ENCODE data around the gene HMCN2.

DNA sequence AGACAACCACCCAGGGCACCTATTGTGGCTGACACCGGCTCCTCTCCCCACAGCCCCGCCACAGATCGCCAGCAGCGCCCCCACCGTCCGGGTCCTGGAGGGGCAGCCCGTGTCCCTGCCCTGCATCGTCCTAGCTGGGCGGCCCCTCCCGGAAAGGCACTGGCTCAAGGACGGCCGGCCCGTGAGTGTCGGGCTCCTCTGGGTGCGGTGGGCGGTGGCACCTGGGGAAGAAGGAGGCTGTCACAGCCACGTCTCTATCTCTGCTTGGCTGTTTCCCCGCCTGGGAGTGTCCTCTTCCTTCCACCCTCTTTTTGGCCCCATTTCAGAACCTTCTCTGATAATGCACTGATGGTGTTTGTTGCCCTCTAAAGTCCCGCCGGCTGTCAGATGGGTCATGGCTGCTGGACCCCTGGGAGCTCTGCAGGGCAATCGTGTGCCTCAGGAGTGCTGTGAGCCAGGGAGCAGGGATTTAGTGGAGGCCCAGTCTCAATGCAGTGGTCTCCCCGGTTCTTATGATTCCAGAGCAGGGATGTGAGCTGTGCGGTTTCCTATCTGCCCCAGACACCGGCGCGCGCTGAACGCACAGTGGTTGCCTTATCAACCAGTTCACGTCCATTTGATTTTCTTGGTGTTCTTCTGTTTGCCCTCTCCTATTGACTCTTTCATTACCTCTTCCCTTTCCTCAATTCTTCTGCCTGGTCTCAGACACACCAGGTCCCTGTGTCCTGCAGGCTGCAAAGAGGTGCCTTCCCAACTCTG, 55.3 kb downstream of the HMCN2 start:
- TF ChIP-seq POLR2A (IDR thresholded peaks at IDR 0.05; ENCODE audit: low read length) (no peak), GATA1 (IDR thresholded peaks at IDR 0.05; ENCODE audit: low read depth, low read length) (no peak)

Data from erythroblast (primary cell).